ENCODE data around the gene KIF9.

DNA sequence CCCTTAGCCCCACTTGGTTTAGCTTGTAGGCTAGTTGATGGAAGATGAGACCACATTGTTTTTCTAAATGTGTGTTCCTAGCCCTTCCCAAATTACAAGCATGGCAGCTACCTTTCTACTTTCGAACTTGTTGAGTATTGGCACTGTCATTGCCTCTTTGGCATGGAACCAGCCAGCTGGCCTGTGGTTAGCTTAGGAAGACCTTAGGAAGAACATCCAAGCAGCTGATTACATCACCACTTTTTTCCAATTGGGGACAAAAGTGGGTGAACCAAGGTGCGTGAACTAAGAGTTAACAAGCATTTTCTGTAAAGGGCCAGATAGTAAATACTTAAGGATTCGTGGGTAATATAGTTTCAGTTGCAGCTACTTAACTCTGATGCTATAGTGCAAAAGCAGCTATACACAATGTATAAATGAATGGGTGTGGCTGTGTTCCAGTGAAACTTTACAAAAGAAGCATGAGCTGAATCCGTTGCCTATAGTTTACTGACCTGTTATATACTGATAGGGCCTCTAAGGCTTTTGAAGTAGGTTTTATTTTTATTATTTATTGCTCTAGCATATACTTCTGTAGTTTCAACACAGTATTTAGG, 8.7 kb upstream of the KIF9 start:
- TF ChIP-seq, protein P1, sequence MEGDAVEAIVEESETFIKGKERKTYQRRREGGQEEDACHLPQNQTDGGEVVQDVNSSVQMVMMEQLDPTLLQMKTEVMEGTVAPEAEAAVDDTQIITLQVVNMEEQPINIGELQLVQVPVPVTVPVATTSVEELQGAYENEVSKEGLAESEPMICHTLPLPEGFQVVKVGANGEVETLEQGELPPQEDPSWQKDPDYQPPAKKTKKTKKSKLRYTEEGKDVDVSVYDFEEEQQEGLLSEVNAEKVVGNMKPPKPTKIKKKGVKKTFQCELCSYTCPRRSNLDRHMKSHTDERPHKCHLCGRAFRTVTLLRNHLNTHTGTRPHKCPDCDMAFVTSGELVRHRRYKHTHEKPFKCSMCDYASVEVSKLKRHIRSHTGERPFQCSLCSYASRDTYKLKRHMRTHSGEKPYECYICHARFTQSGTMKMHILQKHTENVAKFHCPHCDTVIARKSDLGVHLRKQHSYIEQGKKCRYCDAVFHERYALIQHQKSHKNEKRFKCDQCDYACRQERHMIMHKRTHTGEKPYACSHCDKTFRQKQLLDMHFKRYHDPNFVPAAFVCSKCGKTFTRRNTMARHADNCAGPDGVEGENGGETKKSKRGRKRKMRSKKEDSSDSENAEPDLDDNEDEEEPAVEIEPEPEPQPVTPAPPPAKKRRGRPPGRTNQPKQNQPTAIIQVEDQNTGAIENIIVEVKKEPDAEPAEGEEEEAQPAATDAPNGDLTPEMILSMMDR (IDR thresholded peaks at IDR 0.05; ENCODE audit: low read length), result no peak
- no peak for TF ChIP-seq EZH2 (IDR thresholded peaks at IDR 0.05; ENCODE audit: borderline replicate concordance, low read length)
